WTC11 (cell line): Measurements from ENCODE around the gene TMEM238. TPM values are rescaled to one million over a fixed set of nuclear protein-coding genes. Genes with fewer than 3 reads are reported as not detected.

ENCODE experiments used
- ESRRA ChIP-seq: sonication (generic); formaldehyde crosslinking; IDR thresholded peaks from 2 replicates; pipeline ENCODE4 v1.8.1; 2022; ENCODE audit warnings: mild to moderate bottlenecking, missing genetic modification reagents, borderline replicate concordance
- GRHL2 ChIP-seq: fragments of 250-450 bp; sonication (Bioruptor Pico); IDR thresholded peaks from 2 replicates; pipeline ENCODE4 v1.8.0; 2022; ENCODE audit warnings: mild to moderate bottlenecking, moderate library complexity; ENCODE audit not compliant: insufficient replicate concordance, severe bottlenecking
- HMGA2 ChIP-seq: fragments of 250-450 bp; sonication (Bioruptor Pico); IDR thresholded peaks from 2 replicates; pipeline ENCODE4 v1.4.0; 2021; ENCODE audit warnings: mild to moderate bottlenecking, moderate library complexity
- MYBL2 ChIP-seq: sonication (generic); formaldehyde crosslinking; IDR thresholded peaks from 2 replicates; pipeline ENCODE4 v1.8.1; 2023; ENCODE audit warnings: mild to moderate bottlenecking, moderate library complexity, missing genetic modification reagents
- RORB ChIP-seq: fragments of 250-450 bp; sonication (Bioruptor Pico); IDR thresholded peaks from 2 replicates; pipeline ENCODE4 v1.9.0; 2021; ENCODE audit warnings: mild to moderate bottlenecking
- SOX15 ChIP-seq: fragments of 250-450 bp; sonication (Bioruptor Pico); IDR thresholded peaks from 2 replicates; pipeline ENCODE4 v1.9.0; 2021; ENCODE audit warnings: mild to moderate bottlenecking
- TEAD1 ChIP-seq: sonication (generic); formaldehyde crosslinking; IDR thresholded peaks from 2 replicates; pipeline ENCODE4 v1.8.0; 2022; ENCODE audit warnings: mild to moderate bottlenecking, missing genetic modification reagents
- TEAD4 ChIP-seq: sonication (generic); formaldehyde crosslinking; IDR thresholded peaks from 2 replicates; pipeline ENCODE4 v1.8.0; 2022; ENCODE audit warnings: mild to moderate bottlenecking, missing genetic modification reagents
- ZBTB21 ChIP-seq: sonication (generic); formaldehyde crosslinking; IDR thresholded peaks from 2 replicates; pipeline ENCODE4 v1.8.1; 2023; ENCODE audit warnings: mild to moderate bottlenecking, missing genetic modification reagents, borderline replicate concordance
- ZNF232 ChIP-seq: sonication (generic); formaldehyde crosslinking; IDR thresholded peaks from 2 replicates; pipeline ENCODE4 v1.8.0; 2022; ENCODE audit warnings: mild to moderate bottlenecking, missing genetic modification reagents
- ZNF263 ChIP-seq: sonication (generic); formaldehyde crosslinking; IDR thresholded peaks from 2 replicates; pipeline ENCODE4 v1.8.1; 2022; ENCODE audit warnings: low read depth, mild to moderate bottlenecking, moderate library complexity, missing genetic modification reagents
- ZNF396 ChIP-seq: fragments of 250-450 bp; sonication (Bioruptor Pico); IDR thresholded peaks from 2 replicates; pipeline ENCODE4 v1.8.0; 2021; ENCODE audit warnings: mild to moderate bottlenecking, moderate library complexity, borderline replicate concordance
- total RNA-seq: library from RNA; stranded (reverse); gene quantifications from 3 replicates; pipeline ENCODE4 v1.2.3, GENCODE V29; 2021
- TF ChIP-seq, protein P1 (sequence below): fragments of 250-450 bp; sonication (Bioruptor Pico); IDR thresholded peaks from 2 replicates; pipeline ENCODE4 v2.1.2; 2022; ENCODE audit warnings: mild to moderate bottlenecking, moderate library complexity
- TF ChIP-seq, protein P2 (sequence below): sonication (generic); formaldehyde crosslinking; IDR thresholded peaks from 2 replicates; pipeline ENCODE4 v1.8.1; 2023; ENCODE audit warnings: mild to moderate bottlenecking, missing genetic modification reagents, borderline replicate concordance
- TF ChIP-seq, protein P3 (sequence below): fragments of 250-450 bp; sonication (Bioruptor Pico); IDR thresholded peaks from 2 replicates; pipeline ENCODE4 v1.9.0; 2021; ENCODE audit warnings: mild to moderate bottlenecking
- TF ChIP-seq, protein P4 (sequence below): fragments of 250-450 bp; sonication (Bioruptor Pico); IDR thresholded peaks from 2 replicates; pipeline ENCODE4 v1.9.0; 2021; ENCODE audit warnings: mild to moderate bottlenecking, borderline replicate concordance
- TF ChIP-seq, protein P5 (sequence below): sonication (generic); formaldehyde crosslinking; IDR thresholded peaks from 2 replicates; pipeline ENCODE4 v1.8.0; 2022; ENCODE audit warnings: mild to moderate bottlenecking, missing genetic modification reagents
- TF ChIP-seq, protein P6 (sequence below): sonication (generic); formaldehyde crosslinking; IDR thresholded peaks from 2 replicates; pipeline ENCODE4 v1.8.0; 2023; ENCODE audit warnings: missing genetic modification reagents
- TF ChIP-seq, protein P7 (sequence below): sonication (generic); formaldehyde crosslinking; IDR thresholded peaks from 2 replicates; pipeline ENCODE4 v1.8.0; 2023; ENCODE audit warnings: mild to moderate bottlenecking, missing genetic modification reagents
- TF ChIP-seq, protein P8 (sequence below): sonication (generic); formaldehyde crosslinking; conservative IDR thresholded peaks from 2 replicates; pipeline ENCODE4 v1.8.1; 2022; ENCODE audit warnings: mild to moderate bottlenecking, missing genetic modification reagents
- TF ChIP-seq, protein P9 (sequence below): fragments of 250-450 bp; sonication (Bioruptor Pico); IDR thresholded peaks from 2 replicates; pipeline ENCODE4 v1.8.0; 2021; ENCODE audit warnings: mild to moderate bottlenecking

The TMEM238 gene
- total RNA-seq, 1 experiment from 2014 or later, result 8.3 TPM

DNA sequence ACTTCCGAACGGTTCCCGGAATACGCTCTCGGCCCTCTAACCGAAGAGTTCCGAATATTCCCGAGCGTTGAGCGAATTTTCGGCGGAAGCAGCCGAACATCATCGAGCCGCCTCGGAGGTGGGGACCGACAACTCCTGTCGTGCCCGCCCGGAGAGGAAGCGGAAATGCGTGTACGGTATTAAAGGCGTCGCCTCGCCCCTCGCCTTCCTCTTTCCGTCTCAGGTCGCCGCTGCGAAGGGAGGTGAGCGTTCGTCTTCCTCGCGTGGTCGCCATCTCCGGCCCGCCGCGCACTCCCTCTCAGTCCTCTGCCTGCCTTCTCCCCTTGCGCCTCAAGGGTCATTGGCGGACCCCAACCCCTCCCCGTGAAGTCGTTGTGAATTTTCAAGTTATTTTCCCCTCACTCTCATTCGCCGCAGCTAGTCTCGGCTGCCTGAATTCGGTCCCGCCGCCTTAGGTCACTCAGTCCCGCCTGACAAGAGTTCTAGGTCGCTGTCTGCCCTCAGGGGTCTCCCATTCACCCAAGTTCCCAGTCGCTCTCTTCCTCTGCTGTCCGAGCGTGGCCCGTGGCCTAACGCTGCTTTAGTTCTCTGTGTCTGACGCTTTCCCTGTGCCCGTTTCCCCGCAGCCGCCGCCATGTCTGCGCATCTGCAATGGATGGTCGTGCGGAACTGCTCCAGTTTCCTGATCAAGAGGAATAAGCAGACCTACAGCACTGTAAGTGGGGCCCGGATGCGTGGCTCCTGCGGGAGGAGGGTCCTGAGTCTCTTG lies 1.8 kb upstream of the TMEM238 start, which contains the start of gene RPL28 (continued):
- TF ChIP-seq, protein P1, sequence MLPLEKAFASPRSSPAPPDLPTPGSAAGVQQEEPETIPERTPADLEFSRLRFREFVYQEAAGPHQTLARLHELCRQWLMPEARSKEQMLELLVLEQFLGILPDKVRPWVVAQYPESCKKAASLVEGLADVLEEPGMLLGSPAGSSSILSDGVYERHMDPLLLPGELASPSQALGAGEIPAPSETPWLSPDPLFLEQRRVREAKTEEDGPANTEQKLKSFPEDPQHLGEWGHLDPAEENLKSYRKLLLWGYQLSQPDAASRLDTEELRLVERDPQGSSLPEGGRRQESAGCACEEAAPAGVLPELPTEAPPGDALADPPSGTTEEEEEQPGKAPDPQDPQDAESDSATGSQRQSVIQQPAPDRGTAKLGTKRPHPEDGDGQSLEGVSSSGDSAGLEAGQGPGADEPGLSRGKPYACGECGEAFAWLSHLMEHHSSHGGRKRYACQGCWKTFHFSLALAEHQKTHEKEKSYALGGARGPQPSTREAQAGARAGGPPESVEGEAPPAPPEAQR, result no peak
- TF ChIP-seq ZNF232 (no peak), ZNF396 (CRISPR knock-in tag) (no peak), ZBTB21 (no peak), ZNF263 (CRISPR knock-in tag) (no peak), SOX15 (CRISPR knock-in tag) (no peak), HMGA2 (no peak), MYBL2 (CRISPR knock-in tag) (peak; percentile 84), GRHL2 (CRISPR knock-in tag) (no peak), RORB (CRISPR knock-in tag) (no peak), TEAD1 (CRISPR knock-in tag) (peak; percentile 90), TEAD4 (CRISPR knock-in tag) (no peak), ESRRA (CRISPR knock-in tag) (0 out of 2 replicates have a peak, but pooled peaks have one; percentile 35)
- TF ChIP-seq, protein P2, sequence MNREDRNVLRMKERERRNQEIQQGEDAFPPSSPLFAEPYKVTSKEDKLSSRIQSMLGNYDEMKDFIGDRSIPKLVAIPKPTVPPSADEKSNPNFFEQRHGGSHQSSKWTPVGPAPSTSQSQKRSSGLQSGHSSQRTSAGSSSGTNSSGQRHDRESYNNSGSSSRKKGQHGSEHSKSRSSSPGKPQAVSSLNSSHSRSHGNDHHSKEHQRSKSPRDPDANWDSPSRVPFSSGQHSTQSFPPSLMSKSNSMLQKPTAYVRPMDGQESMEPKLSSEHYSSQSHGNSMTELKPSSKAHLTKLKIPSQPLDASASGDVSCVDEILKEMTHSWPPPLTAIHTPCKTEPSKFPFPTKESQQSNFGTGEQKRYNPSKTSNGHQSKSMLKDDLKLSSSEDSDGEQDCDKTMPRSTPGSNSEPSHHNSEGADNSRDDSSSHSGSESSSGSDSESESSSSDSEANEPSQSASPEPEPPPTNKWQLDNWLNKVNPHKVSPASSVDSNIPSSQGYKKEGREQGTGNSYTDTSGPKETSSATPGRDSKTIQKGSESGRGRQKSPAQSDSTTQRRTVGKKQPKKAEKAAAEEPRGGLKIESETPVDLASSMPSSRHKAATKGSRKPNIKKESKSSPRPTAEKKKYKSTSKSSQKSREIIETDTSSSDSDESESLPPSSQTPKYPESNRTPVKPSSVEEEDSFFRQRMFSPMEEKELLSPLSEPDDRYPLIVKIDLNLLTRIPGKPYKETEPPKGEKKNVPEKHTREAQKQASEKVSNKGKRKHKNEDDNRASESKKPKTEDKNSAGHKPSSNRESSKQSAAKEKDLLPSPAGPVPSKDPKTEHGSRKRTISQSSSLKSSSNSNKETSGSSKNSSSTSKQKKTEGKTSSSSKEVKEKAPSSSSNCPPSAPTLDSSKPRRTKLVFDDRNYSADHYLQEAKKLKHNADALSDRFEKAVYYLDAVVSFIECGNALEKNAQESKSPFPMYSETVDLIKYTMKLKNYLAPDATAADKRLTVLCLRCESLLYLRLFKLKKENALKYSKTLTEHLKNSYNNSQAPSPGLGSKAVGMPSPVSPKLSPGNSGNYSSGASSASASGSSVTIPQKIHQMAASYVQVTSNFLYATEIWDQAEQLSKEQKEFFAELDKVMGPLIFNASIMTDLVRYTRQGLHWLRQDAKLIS (CRISPR knock-in tag), result 0 out of 2 replicates have a peak, but pooled peaks have one; percentile 61
- TF ChIP-seq, protein P3, sequence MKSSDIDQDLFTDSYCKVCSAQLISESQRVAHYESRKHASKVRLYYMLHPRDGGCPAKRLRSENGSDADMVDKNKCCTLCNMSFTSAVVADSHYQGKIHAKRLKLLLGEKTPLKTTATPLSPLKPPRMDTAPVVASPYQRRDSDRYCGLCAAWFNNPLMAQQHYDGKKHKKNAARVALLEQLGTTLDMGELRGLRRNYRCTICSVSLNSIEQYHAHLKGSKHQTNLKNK, result peak; percentile 16; the same call in 1 of the 2 replicates
- TF ChIP-seq, protein P4, sequence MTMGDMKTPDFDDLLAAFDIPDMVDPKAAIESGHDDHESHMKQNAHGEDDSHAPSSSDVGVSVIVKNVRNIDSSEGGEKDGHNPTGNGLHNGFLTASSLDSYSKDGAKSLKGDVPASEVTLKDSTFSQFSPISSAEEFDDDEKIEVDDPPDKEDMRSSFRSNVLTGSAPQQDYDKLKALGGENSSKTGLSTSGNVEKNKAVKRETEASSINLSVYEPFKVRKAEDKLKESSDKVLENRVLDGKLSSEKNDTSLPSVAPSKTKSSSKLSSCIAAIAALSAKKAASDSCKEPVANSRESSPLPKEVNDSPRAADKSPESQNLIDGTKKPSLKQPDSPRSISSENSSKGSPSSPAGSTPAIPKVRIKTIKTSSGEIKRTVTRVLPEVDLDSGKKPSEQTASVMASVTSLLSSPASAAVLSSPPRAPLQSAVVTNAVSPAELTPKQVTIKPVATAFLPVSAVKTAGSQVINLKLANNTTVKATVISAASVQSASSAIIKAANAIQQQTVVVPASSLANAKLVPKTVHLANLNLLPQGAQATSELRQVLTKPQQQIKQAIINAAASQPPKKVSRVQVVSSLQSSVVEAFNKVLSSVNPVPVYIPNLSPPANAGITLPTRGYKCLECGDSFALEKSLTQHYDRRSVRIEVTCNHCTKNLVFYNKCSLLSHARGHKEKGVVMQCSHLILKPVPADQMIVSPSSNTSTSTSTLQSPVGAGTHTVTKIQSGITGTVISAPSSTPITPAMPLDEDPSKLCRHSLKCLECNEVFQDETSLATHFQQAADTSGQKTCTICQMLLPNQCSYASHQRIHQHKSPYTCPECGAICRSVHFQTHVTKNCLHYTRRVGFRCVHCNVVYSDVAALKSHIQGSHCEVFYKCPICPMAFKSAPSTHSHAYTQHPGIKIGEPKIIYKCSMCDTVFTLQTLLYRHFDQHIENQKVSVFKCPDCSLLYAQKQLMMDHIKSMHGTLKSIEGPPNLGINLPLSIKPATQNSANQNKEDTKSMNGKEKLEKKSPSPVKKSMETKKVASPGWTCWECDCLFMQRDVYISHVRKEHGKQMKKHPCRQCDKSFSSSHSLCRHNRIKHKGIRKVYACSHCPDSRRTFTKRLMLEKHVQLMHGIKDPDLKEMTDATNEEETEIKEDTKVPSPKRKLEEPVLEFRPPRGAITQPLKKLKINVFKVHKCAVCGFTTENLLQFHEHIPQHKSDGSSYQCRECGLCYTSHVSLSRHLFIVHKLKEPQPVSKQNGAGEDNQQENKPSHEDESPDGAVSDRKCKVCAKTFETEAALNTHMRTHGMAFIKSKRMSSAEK, result no peak
- TF ChIP-seq, protein P5, sequence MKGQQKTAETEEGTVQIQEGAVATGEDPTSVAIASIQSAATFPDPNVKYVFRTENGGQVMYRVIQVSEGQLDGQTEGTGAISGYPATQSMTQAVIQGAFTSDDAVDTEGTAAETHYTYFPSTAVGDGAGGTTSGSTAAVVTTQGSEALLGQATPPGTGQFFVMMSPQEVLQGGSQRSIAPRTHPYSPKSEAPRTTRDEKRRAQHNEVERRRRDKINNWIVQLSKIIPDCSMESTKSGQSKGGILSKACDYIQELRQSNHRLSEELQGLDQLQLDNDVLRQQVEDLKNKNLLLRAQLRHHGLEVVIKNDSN (CRISPR knock-in tag), result peak; percentile 64
- TF ChIP-seq, protein P6, sequence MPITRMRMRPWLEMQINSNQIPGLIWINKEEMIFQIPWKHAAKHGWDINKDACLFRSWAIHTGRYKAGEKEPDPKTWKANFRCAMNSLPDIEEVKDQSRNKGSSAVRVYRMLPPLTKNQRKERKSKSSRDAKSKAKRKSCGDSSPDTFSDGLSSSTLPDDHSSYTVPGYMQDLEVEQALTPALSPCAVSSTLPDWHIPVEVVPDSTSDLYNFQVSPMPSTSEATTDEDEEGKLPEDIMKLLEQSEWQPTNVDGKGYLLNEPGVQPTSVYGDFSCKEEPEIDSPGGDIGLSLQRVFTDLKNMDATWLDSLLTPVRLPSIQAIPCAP (CRISPR knock-in tag), result peak; percentile 69; the same call in 1 of the 2 replicates
- TF ChIP-seq, protein P7, sequence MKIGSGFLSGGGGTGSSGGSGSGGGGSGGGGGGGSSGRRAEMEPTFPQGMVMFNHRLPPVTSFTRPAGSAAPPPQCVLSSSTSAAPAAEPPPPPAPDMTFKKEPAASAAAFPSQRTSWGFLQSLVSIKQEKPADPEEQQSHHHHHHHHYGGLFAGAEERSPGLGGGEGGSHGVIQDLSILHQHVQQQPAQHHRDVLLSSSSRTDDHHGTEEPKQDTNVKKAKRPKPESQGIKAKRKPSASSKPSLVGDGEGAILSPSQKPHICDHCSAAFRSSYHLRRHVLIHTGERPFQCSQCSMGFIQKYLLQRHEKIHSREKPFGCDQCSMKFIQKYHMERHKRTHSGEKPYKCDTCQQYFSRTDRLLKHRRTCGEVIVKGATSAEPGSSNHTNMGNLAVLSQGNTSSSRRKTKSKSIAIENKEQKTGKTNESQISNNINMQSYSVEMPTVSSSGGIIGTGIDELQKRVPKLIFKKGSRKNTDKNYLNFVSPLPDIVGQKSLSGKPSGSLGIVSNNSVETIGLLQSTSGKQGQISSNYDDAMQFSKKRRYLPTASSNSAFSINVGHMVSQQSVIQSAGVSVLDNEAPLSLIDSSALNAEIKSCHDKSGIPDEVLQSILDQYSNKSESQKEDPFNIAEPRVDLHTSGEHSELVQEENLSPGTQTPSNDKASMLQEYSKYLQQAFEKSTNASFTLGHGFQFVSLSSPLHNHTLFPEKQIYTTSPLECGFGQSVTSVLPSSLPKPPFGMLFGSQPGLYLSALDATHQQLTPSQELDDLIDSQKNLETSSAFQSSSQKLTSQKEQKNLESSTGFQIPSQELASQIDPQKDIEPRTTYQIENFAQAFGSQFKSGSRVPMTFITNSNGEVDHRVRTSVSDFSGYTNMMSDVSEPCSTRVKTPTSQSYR (CRISPR knock-in tag), result peak; percentile 53; the same call in 1 of the 2 replicates
- TF ChIP-seq, protein P8, sequence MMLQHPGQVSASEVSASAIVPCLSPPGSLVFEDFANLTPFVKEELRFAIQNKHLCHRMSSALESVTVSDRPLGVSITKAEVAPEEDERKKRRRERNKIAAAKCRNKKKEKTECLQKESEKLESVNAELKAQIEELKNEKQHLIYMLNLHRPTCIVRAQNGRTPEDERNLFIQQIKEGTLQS (CRISPR knock-in tag), result no peak
- TF ChIP-seq, protein P9, sequence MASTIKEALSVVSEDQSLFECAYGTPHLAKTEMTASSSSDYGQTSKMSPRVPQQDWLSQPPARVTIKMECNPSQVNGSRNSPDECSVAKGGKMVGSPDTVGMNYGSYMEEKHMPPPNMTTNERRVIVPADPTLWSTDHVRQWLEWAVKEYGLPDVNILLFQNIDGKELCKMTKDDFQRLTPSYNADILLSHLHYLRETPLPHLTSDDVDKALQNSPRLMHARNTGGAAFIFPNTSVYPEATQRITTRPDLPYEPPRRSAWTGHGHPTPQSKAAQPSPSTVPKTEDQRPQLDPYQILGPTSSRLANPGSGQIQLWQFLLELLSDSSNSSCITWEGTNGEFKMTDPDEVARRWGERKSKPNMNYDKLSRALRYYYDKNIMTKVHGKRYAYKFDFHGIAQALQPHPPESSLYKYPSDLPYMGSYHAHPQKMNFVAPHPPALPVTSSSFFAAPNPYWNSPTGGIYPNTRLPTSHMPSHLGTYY, result no peak
